HL-60 (cell line): ENCODE results near the gene RANGRF.

ENCODE experiments used
- CTCF ChIP-seq: IDR thresholded peaks from one replicate; pipeline ENCODE4 v1.5.1; 2011; ENCODE audit warnings: low read length, control low read depth, inconsistent platforms; ENCODE audit not compliant: insufficient read depth
- POLR2AphosphoS5 ChIP-seq: IDR thresholded peaks from 2 replicates; pipeline ENCODE4 v1.6.1; 2012; ENCODE audit warnings: low read depth
- SPI1 ChIP-seq: IDR thresholded peaks from 2 replicates; pipeline ENCODE4 v1.6.1; 2012; ENCODE audit warnings: low read depth, mild to moderate bottlenecking, borderline replicate concordance

- no peak for TF ChIP-seq CTCF
- TF ChIP-seq POLR2AphosphoS5, result no peak
- no peak for TF ChIP-seq SPI1
These were observed 22.8 kb downstream of the RANGRF start for GRCh38 chr17:8311131-8311790.
